DND-41 (cell line): ENCODE results near the gene CELF1.

Source experiments
- EZH2 ChIP-seq: IDR thresholded peaks from 3 replicates; pipeline ENCODE4 v1.6.1; 2012; ENCODE audit warnings: borderline replicate concordance, low read depth, mild to moderate bottlenecking, moderate library complexity, low read length, inconsistent platforms; ENCODE audit not compliant: severe bottlenecking
- TF ChIP-seq, protein P1 (sequence below): IDR thresholded peaks from 2 replicates; pipeline ENCODE4 v1.5.1; 2012; ENCODE audit warnings: borderline replicate concordance, low read length, moderate library complexity, mild to moderate bottlenecking; ENCODE audit not compliant: poor library complexity, severe bottlenecking; ENCODE audit errors: extremely low read depth

DNA sequence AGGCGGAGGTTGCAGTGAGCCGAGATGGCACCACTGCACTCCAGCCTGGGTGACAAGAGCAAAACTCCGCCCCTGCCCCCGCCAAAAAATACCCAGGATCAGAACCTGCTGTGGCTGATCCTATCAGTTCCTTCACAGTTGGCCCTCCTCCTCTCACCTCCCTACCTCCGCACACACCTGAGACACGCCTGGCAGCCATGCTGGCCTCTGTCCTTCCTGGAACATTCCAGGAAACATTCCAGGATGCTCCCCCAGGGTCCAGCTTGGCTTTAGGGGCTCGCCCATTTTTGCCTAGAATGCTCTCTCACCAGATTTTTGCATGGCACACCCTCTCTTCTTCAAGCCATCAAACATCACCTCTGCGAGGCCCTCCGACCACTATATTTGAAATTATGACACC lies 106.1 kb downstream of the CELF1 start:
- TF ChIP-seq, protein P1, sequence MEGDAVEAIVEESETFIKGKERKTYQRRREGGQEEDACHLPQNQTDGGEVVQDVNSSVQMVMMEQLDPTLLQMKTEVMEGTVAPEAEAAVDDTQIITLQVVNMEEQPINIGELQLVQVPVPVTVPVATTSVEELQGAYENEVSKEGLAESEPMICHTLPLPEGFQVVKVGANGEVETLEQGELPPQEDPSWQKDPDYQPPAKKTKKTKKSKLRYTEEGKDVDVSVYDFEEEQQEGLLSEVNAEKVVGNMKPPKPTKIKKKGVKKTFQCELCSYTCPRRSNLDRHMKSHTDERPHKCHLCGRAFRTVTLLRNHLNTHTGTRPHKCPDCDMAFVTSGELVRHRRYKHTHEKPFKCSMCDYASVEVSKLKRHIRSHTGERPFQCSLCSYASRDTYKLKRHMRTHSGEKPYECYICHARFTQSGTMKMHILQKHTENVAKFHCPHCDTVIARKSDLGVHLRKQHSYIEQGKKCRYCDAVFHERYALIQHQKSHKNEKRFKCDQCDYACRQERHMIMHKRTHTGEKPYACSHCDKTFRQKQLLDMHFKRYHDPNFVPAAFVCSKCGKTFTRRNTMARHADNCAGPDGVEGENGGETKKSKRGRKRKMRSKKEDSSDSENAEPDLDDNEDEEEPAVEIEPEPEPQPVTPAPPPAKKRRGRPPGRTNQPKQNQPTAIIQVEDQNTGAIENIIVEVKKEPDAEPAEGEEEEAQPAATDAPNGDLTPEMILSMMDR, result no peak
- TF ChIP-seq EZH2, result no peak
